ENCODE results near the gene CD22. TPM values are rescaled to one million over a fixed set of nuclear protein-coding genes. Genes with fewer than 3 reads are reported as not detected.

CD22 gene
- total and polyA plus RNA-seq, 2 donors (not counting 1 experiment from before 2014, with no cell fraction given): 0.15 to 1.2 TPM

GRCh38 chr19:35337097-35337983 lies 8.4 kb downstream of the CD22 start:
- Histone ChIP-seq H3K4me1 (ENCODE audit: control insufficient read depth, extremely low read depth, insufficient read depth, low read length) (no peaks in the 10 kb centered on the region), H3K27me3 (ENCODE audit: control insufficient read depth, insufficient read depth, low read length) (no peaks in the 10 kb centered on the region), H3K9me3 (ENCODE audit: control insufficient read depth, insufficient read depth, low read depth, low read length) (no peaks in the 10 kb centered on the region), H3K27ac (ENCODE audit: insufficient read depth, low read length) (no peak overlapping the region), H3K4me2 (ENCODE audit: extremely low read depth, insufficient read depth, low read length) (no peak overlapping the region), H3K79me2 (ENCODE audit: control insufficient read depth, insufficient read depth, low read length) (no peaks in the 10 kb centered on the region), H3K4me3 (replicated peaks in 1 of 4; ENCODE audit: control extremely low read depth in 1 of 4, insufficient read depth in 1 of 4, low read depth in 3 of 4, low read length in 4 of 4) (no peak overlapping the region), H3K9ac (ENCODE audit: insufficient read depth, low read length) (no peak overlapping the region), H4K20me1 (ENCODE audit: control insufficient read depth, extremely low read depth, insufficient read depth, low read length) (no peaks in the 10 kb centered on the region), H3K36me3 (ENCODE audit: control insufficient read depth, insufficient read depth, low read length) (no peaks in the 10 kb centered on the region), H2AFZ (ENCODE audit: low read length) (no peak overlapping the region)
- DNase-seq (ENCODE audit: low read depth in 2 of 2): no peak
- TF ChIP-seq CTCF (conservative IDR thresholded peaks at IDR 0.05 in 1 of 2, IDR thresholded peaks at IDR 0.05 in 1 of 2; ENCODE audit: low read depth in 1 of 2, low read length in 2 of 2) (no peak), EZH2 (IDR thresholded peaks at IDR 0.05; ENCODE audit: low read length, missing control alignments) (no peak)

- H3K27ac ChIP-seq (ENCODE audit: insufficient read depth, low read length): no peak overlapping the region
- no peak for DNase-seq (ENCODE audit: low read depth in 2 of 2)
These were observed 9.0 kb downstream of the CD22 start for GRCh38 chr19:35337984-35338296.

GRCh38 chr19:35340431-35340830 lies 11.4 kb downstream of the CD22 start:
- TF ChIP-seq EZH2 (IDR thresholded peaks at IDR 0.05; ENCODE audit: low read length, missing control alignments): no peak
- no peak for TF ChIP-seq CTCF (conservative IDR thresholded peaks at IDR 0.05 in 1 of 2, IDR thresholded peaks at IDR 0.05 in 1 of 2; ENCODE audit: low read depth in 1 of 2, low read length in 2 of 2)
- no peaks in the 10 kb centered on the region for H3K27me3 ChIP-seq (ENCODE audit: control insufficient read depth, insufficient read depth, low read length)

More at GRCh38 chr19:35337984-35338296, 9.0 kb downstream of the CD22 start:
- Histone ChIP-seq H3K79me2 (ENCODE audit: control insufficient read depth, insufficient read depth, low read length) (no peaks in the 10 kb centered on the region), H3K4me2 (ENCODE audit: extremely low read depth, insufficient read depth, low read length) (no peak overlapping the region), H2AFZ (ENCODE audit: low read length) (no peak overlapping the region), H3K4me1 (ENCODE audit: control insufficient read depth, extremely low read depth, insufficient read depth, low read length) (no peaks in the 10 kb centered on the region), H3K36me3 (ENCODE audit: control insufficient read depth, insufficient read depth, low read length) (no peaks in the 10 kb centered on the region), H3K4me3 (replicated peaks in 1 of 4; ENCODE audit: control extremely low read depth in 1 of 4, insufficient read depth in 1 of 4, low read depth in 3 of 4, low read length in 4 of 4) (no peak overlapping the region), H3K9me3 (ENCODE audit: control insufficient read depth, insufficient read depth, low read depth, low read length) (no peaks in the 10 kb centered on the region), H4K20me1 (ENCODE audit: control insufficient read depth, extremely low read depth, insufficient read depth, low read length) (no peaks in the 10 kb centered on the region), H3K27me3 (ENCODE audit: control insufficient read depth, insufficient read depth, low read length) (no peaks in the 10 kb centered on the region), H3K9ac (ENCODE audit: insufficient read depth, low read length) (no peak overlapping the region)
- no peak for TF ChIP-seq EZH2 (IDR thresholded peaks at IDR 0.05; ENCODE audit: low read length, missing control alignments)
- no peak for TF ChIP-seq CTCF (conservative IDR thresholded peaks at IDR 0.05 in 1 of 2, IDR thresholded peaks at IDR 0.05 in 1 of 2; ENCODE audit: low read depth in 1 of 2, low read length in 2 of 2)

More at GRCh38 chr19:35340431-35340830, 11.4 kb downstream of the CD22 start:
- no peaks in the 10 kb centered on the region for H4K20me1 ChIP-seq (ENCODE audit: control insufficient read depth, extremely low read depth, insufficient read depth, low read length)
- no peaks in the 10 kb centered on the region for H3K9me3 ChIP-seq (ENCODE audit: control insufficient read depth, insufficient read depth, low read depth, low read length)
- H3K27ac ChIP-seq (ENCODE audit: insufficient read depth, low read length): no peak overlapping the region
- H2AFZ ChIP-seq (ENCODE audit: low read length): no peak overlapping the region
- no peak overlapping the region for H3K4me2 ChIP-seq (ENCODE audit: extremely low read depth, insufficient read depth, low read length)
- no peaks in the 10 kb centered on the region for H3K36me3 ChIP-seq (ENCODE audit: control insufficient read depth, insufficient read depth, low read length)
- H3K4me3 ChIP-seq (replicated peaks in 1 of 4; ENCODE audit: control extremely low read depth in 1 of 4, insufficient read depth in 1 of 4, low read depth in 3 of 4, low read length in 4 of 4): no peak overlapping the region
- DNase-seq (ENCODE audit: low read depth in 2 of 2): no peak
- no peak overlapping the region for H3K9ac ChIP-seq (ENCODE audit: insufficient read depth, low read length)
- H3K79me2 ChIP-seq (ENCODE audit: control insufficient read depth, insufficient read depth, low read length): no peaks in the 10 kb centered on the region
- no peaks in the 10 kb centered on the region for H3K4me1 ChIP-seq (ENCODE audit: control insufficient read depth, extremely low read depth, insufficient read depth, low read length)

Data from fibroblast of lung (primary cell).